ENCODE data around the gene ANO6. TPM values are rescaled to one million over a fixed set of nuclear protein-coding genes. Genes with fewer than 3 reads are reported as not detected.
"Not testable (repeated sequence)": the region's sequence is repeated elsewhere in the genome, so short reads cannot be mapped to it uniquely, and the experiment has no call there.

ANO6 gene
- total RNA-seq, 3 donors from 2014 or later (not counting 1 experiment from before 2014, with no cell fraction given) = 26.6 to 31.0 (median 30.4) TPM

- no peaks in the 10 kb centered on the region for H3K27me3 ChIP-seq (ENCODE audit: control insufficient read depth, insufficient read depth, low read length)
- Mint-ChIP-seq H3K4me3 (no peak overlapping the region), H3K36me3 (no peaks in the 10 kb centered on the region), H3K27me3 (ENCODE audit: low read depth in 2 of 2) (no peaks in the 10 kb centered on the region), H3K27ac (no peak overlapping the region), H3K4me1 (peaks cover 13 to 19% of the 10 kb centered on the region in 2 donors), H3K9me3 (peaks cover 0 to 3% of the 10 kb centered on the region in 2 donors)
- no peak for TF ChIP-seq CTCF (IDR thresholded peaks at IDR 0.05)
- intact Hi-C loops (cut with micrococcal nuclease) = no loop called here
- WGBS (ENCODE audit: insufficient coverage) = 100% methylated on average over 1 of the region's 1 CpG
- no peak overlapping the region for H3K27ac ChIP-seq (ENCODE audit: low read length)
- no peak for ATAC-seq
- DNase-seq = no peak
- H3K4me1 ChIP-seq (ENCODE audit: control insufficient read depth, insufficient read depth, low read length) = no peaks in the 10 kb centered on the region
- peaks cover 3% of the 10 kb centered on the region for H3K36me3 ChIP-seq (ENCODE audit: control insufficient read depth, insufficient read depth, low read length)
- H3K4me3 ChIP-seq (ENCODE audit: low read length) = no peak overlapping the region
- H3K9me3 ChIP-seq (ENCODE audit: control insufficient read depth, insufficient read depth, low read length) = no peaks in the 10 kb centered on the region
These were observed 98.9 kb downstream of the ANO6 start for GRCh38 chr12:45314770-45315169.

GRCh38 chr12:45315462-45315861 lies 99.6 kb downstream of the ANO6 start:
- H3K36me3 ChIP-seq (ENCODE audit: control insufficient read depth, insufficient read depth, low read length) = peaks cover 3% of the 10 kb centered on the region
- H3K27ac ChIP-seq (ENCODE audit: low read length) = no peak overlapping the region
- WGBS (ENCODE audit: insufficient coverage) = 87% methylated on average over 4 of the region's 4 CpGs
- peak overlapping the region in 1 of 2 donors; percentile 1 for H3K27ac Mint-ChIP-seq
- H3K4me1 Mint-ChIP-seq = peaks cover 18 to 26% of the 10 kb centered on the region in 2 donors
- intact Hi-C loops (cut with micrococcal nuclease) = no loop called here
- no peaks in the 10 kb centered on the region for H3K27me3 ChIP-seq (ENCODE audit: control insufficient read depth, insufficient read depth, low read length)
- H3K9me3 ChIP-seq (ENCODE audit: control insufficient read depth, insufficient read depth, low read length) = no peaks in the 10 kb centered on the region
- no peaks in the 10 kb centered on the region for H3K36me3 Mint-ChIP-seq
- DNase-seq (no peak), ATAC-seq (no peak)
- H3K9me3 Mint-ChIP-seq = peaks cover 0 to 3% of the 10 kb centered on the region in 2 donors
- no peak overlapping the region for H3K4me3 ChIP-seq (ENCODE audit: low read length)
- H3K27me3 Mint-ChIP-seq (ENCODE audit: low read depth in 2 of 2) = no peaks in the 10 kb centered on the region
- no peak overlapping the region for H3K4me3 Mint-ChIP-seq
- H3K4me1 ChIP-seq (ENCODE audit: control insufficient read depth, insufficient read depth, low read length) = no peaks in the 10 kb centered on the region
- TF ChIP-seq CTCF (IDR thresholded peaks at IDR 0.05) = no peak

GRCh38 chr12:45317261-45317660 lies 101.4 kb downstream of the ANO6 start:
- H3K36me3 ChIP-seq (ENCODE audit: control insufficient read depth, insufficient read depth, low read length); H3K9me3 Mint-ChIP-seq; H3K27ac Mint-ChIP-seq; H3K27me3 Mint-ChIP-seq (ENCODE audit: low read depth in 2 of 2); H3K27ac ChIP-seq (ENCODE audit: low read length); H3K4me3 Mint-ChIP-seq; H3K9me3 ChIP-seq (ENCODE audit: control insufficient read depth, insufficient read depth, low read length); H3K4me1 ChIP-seq (ENCODE audit: control insufficient read depth, insufficient read depth, low read length); ATAC-seq; H3K27me3 ChIP-seq (ENCODE audit: control insufficient read depth, insufficient read depth, low read length); DNase-seq; H3K36me3 Mint-ChIP-seq; H3K4me3 ChIP-seq (ENCODE audit: low read length); intact Hi-C loops (cut with micrococcal nuclease): not testable (repeated sequence)
- peaks cover 23 to 26% of the 10 kb centered on the region in 2 donors for H3K4me1 Mint-ChIP-seq
- WGBS (ENCODE audit: insufficient coverage) = no CpG with 5 or more reads among the region's 3 CpGs

- Histone ChIP-seq H3K36me3 (ENCODE audit: control insufficient read depth, insufficient read depth, low read length) (no peaks in the 10 kb centered on the region), H3K27me3 (ENCODE audit: control insufficient read depth, insufficient read depth, low read length) (no peaks in the 10 kb centered on the region), H3K27ac (ENCODE audit: low read length) (no peak overlapping the region), H3K4me1 (ENCODE audit: control insufficient read depth, insufficient read depth, low read length) (no peaks in the 10 kb centered on the region), H3K9me3 (ENCODE audit: control insufficient read depth, insufficient read depth, low read length) (no peaks in the 10 kb centered on the region), H3K4me3 (ENCODE audit: low read length) (no peak overlapping the region)
- H3K4me3 Mint-ChIP-seq = no peak overlapping the region
- intact Hi-C loops (cut with micrococcal nuclease) = no loop called here
- H3K9me3 Mint-ChIP-seq = no peaks in the 10 kb centered on the region
- ATAC-seq (no peak), DNase-seq (no peak)
- no peak overlapping the region for H3K27ac Mint-ChIP-seq
- peaks cover 14 to 23% of the 10 kb centered on the region in 2 donors for H3K4me1 Mint-ChIP-seq
- no peak for TF ChIP-seq CTCF (IDR thresholded peaks at IDR 0.05)
- H3K27me3 Mint-ChIP-seq (ENCODE audit: low read depth in 2 of 2) = no peaks in the 10 kb centered on the region
- 100% methylated on average over 1 of the region's 4 CpGs for WGBS (ENCODE audit: insufficient coverage)
- H3K36me3 Mint-ChIP-seq = no peaks in the 10 kb centered on the region
These were observed 106.9 kb downstream of the ANO6 start for GRCh38 chr12:45322810-45323209.
